IMR-90 (cell line): ENCODE results near the gene GRB10. TPM values are rescaled to one million over a fixed set of nuclear protein-coding genes. Genes with fewer than 3 reads are reported as not detected.

Source experiments
- ATAC-seq: fragments of 200-7000 bp; cut with Tn5 transposase; 2 replicates; pipeline ENCODE4 v1.9.1; 2020; ENCODE audit warnings: low read depth, mild to moderate bottlenecking, moderate library complexity
- BruUV-seq: library from RNA; stranded (reverse); fragments of 400-500 nt; replicated peaks from 2 replicates; lab custom pipeline; 2021; lab: Mats Ljungman, UMichigan
- CTCF ChIA-PET: fragments of 300-600 bp; formaldehyde crosslinking; extraction: SDS; loops from one replicate; lab custom pipeline; 2021; ENCODE audit warnings: antibody characterized with exemption; lab: Yijun Ruan, JAX
- POLR2A ChIA-PET: fragments of 300-600 bp; sonication (Branson Sonifier 250); formaldehyde crosslinking; loops from one replicate; lab custom pipeline; 2022; ENCODE audit warnings: antibody characterized with exemption; ENCODE audit not compliant: unreplicated experiment; lab: Charles Lee
- DNase-seq: peaks from one replicate; pipeline ENCODE4 v3.0.0; 2013
- H2AFZ ChIP-seq: replicated peaks from 2 replicates; pipeline ENCODE3; 2013; ENCODE audit warnings: low read length, mild to moderate bottlenecking; ENCODE audit not compliant: poor library complexity
- H2AK5ac ChIP-seq: 2 replicates; pipeline ENCODE4 v1.6.1; 2013; ENCODE audit warnings: low read depth, low read length, inconsistent platforms
- H2AK9ac ChIP-seq: replicated peaks from 2 replicates; pipeline ENCODE3; 2013; ENCODE audit warnings: mild to moderate bottlenecking, low read depth, low read length, moderate library complexity; ENCODE audit not compliant: poor library complexity
- H2BK120ac ChIP-seq: 2 replicates; pipeline ENCODE4 v1.6.1; 2013; ENCODE audit warnings: low read depth, low read length, inconsistent platforms
- H2BK15ac ChIP-seq: 3 replicates; pipeline ENCODE4 v1.6.1; 2013; ENCODE audit warnings: low read depth, low read length, inconsistent platforms
- H2BK20ac ChIP-seq: 2 replicates; pipeline ENCODE4 v1.6.1; 2013; ENCODE audit warnings: low read depth, mild to moderate bottlenecking, inconsistent platforms, low read length, moderate library complexity
- H2BK5ac ChIP-seq: 2 replicates; pipeline ENCODE4 v1.6.1; 2013; ENCODE audit warnings: mild to moderate bottlenecking, low read depth, low read length, inconsistent platforms; ENCODE audit not compliant: poor library complexity, severe bottlenecking
- H3K14ac ChIP-seq: replicated peaks from 2 replicates; pipeline ENCODE4 v1.6.1; 2013; ENCODE audit warnings: low read depth, low read length, inconsistent platforms
- H3K18ac ChIP-seq: 2 replicates; pipeline ENCODE4 v1.6.1; 2013; ENCODE audit warnings: low read depth, low read length, control low read depth
- H3K23ac ChIP-seq: 2 replicates; pipeline ENCODE4 v1.6.1; 2013; ENCODE audit warnings: low read depth, low read length, inconsistent platforms
- H3K27ac ChIP-seq: 2 replicates; pipeline ENCODE4 v1.5.1; 2013; ENCODE audit warnings: mild to moderate bottlenecking, control low read depth, low read length; ENCODE audit not compliant: insufficient read depth
- H3K27me3 ChIP-seq: 2 replicates; pipeline ENCODE4 v1.6.1; 2013; ENCODE audit warnings: low read length; ENCODE audit not compliant: control insufficient read depth, insufficient read depth
- H3K36me3 ChIP-seq: 2 replicates; pipeline ENCODE4 v1.6.1; 2013; ENCODE audit warnings: low read length, mixed read lengths; ENCODE audit not compliant: control insufficient read depth, insufficient read depth
- H3K4ac ChIP-seq: 2 replicates; pipeline ENCODE4 v1.6.1; 2013; ENCODE audit warnings: low read depth, low read length, inconsistent platforms
- H3K4me1 ChIP-seq: 2 replicates; pipeline ENCODE4 v1.6.1; 2013; ENCODE audit warnings: low read length, mixed read lengths; ENCODE audit not compliant: control insufficient read depth, insufficient read depth
- H3K4me2 ChIP-seq: 2 replicates; pipeline ENCODE4 v1.6.1; 2013; ENCODE audit warnings: low read depth, mild to moderate bottlenecking, control low read depth, low read length, moderate library complexity
- H3K4me3 ChIP-seq: 2 replicates; pipeline ENCODE4 v1.5.1; 2013; ENCODE audit warnings: low read depth, mild to moderate bottlenecking, control low read depth, low read length, moderate library complexity; ENCODE audit not compliant: insufficient read depth
- H3K56ac ChIP-seq: 2 replicates; pipeline ENCODE4 v1.6.1; 2013; ENCODE audit warnings: low read length, inconsistent platforms; ENCODE audit not compliant: insufficient read depth; ENCODE audit errors: extremely low read depth
- H3K79me1 ChIP-seq, 2 experiments: 2 replicates each; pipeline ENCODE4 v1.6.1; 2013; ENCODE audit warnings: low read length in 2 of 2, inconsistent platforms in 1 of 2, low read depth in 1 of 2
- H3K9ac ChIP-seq: 2 replicates; pipeline ENCODE4 v1.6.1; 2013; ENCODE audit warnings: low read depth, low read length, control low read depth
- H3K9me1 ChIP-seq: 2 replicates; pipeline ENCODE4 v1.6.1; 2013; ENCODE audit warnings: low read length, inconsistent platforms; ENCODE audit not compliant: insufficient read depth
- H3K9me3 ChIP-seq: 2 replicates; pipeline ENCODE4 v1.6.1; 2013; ENCODE audit warnings: low read length; ENCODE audit not compliant: control insufficient read depth, insufficient read depth
- H4K20me1 ChIP-seq: 2 replicates; pipeline ENCODE4 v1.6.1; 2013; ENCODE audit warnings: low read length, inconsistent platforms; ENCODE audit not compliant: insufficient read depth
- H4K5ac ChIP-seq: 2 replicates; pipeline ENCODE4 v1.6.1; 2013; ENCODE audit warnings: mild to moderate bottlenecking, low read depth, low read length, control low read depth
- H4K8ac ChIP-seq, 2 experiments: 2 replicates each; pipeline ENCODE4 v1.6.1; 2013; ENCODE audit warnings: low read depth in 2 of 2, low read length in 2 of 2, control low read depth in 1 of 2, inconsistent platforms in 1 of 2
- H4K91ac ChIP-seq: 2 replicates; pipeline ENCODE4 v1.6.1; 2013; ENCODE audit warnings: low read depth, low read length, inconsistent platforms; ENCODE audit not compliant: insufficient read depth
- BHLHE40 ChIP-seq: fragments of 150-350 bp; IDR thresholded peaks from 2 replicates; pipeline ENCODE4 v1.6.1; 2016; ENCODE audit warnings: mild to moderate bottlenecking, low read depth, low read length
- CEBPB ChIP-seq: IDR thresholded peaks from 2 replicates; pipeline ENCODE4 v1.6.1; 2012; ENCODE audit warnings: low read depth, low read length, improper control_type of control experiment
- CHD1 ChIP-seq: IDR thresholded peaks from 2 replicates; pipeline ENCODE4 v1.6.1; 2012; ENCODE audit warnings: low read depth, low read length, improper control_type of control experiment
- FOS ChIP-seq: fragments of 150-350 bp; IDR thresholded peaks from 2 replicates; pipeline ENCODE4 v1.6.1; 2016; ENCODE audit warnings: low read depth, low read length
- MAFK ChIP-seq: IDR thresholded peaks from 2 replicates; pipeline ENCODE4 v1.6.1; 2012; ENCODE audit warnings: low read depth, low read length, improper control_type of control experiment
- MAZ ChIP-seq: IDR thresholded peaks from 2 replicates; pipeline ENCODE4 v1.6.1; 2012; ENCODE audit warnings: low read depth, mild to moderate bottlenecking, low read length, improper control_type of control experiment, moderate library complexity, borderline replicate concordance
- MXI1 ChIP-seq: IDR thresholded peaks from 2 replicates; pipeline ENCODE4 v1.6.1; 2012; ENCODE audit warnings: low read depth, mild to moderate bottlenecking, low read length, moderate library complexity, borderline replicate concordance
- NFE2L2 ChIP-seq: fragments of 150-350 bp; IDR thresholded peaks from 2 replicates; pipeline ENCODE4 v1.6.1; 2016; ENCODE audit warnings: low read depth, mild to moderate bottlenecking, low read length
- POLR2A ChIP-seq: IDR thresholded peaks from 2 replicates; pipeline ENCODE4 v1.6.1; 2012; ENCODE audit warnings: mild to moderate bottlenecking, low read depth, low read length
- RAD21 ChIP-seq: IDR thresholded peaks from 2 replicates; pipeline ENCODE4 v1.6.1; 2012; ENCODE audit warnings: low read length, improper control_type of control experiment
- RCOR1 ChIP-seq: IDR thresholded peaks from 2 replicates; pipeline ENCODE4 v1.6.1; 2012; ENCODE audit warnings: mild to moderate bottlenecking, low read length, improper control_type of control experiment; ENCODE audit not compliant: insufficient replicate concordance
- RFX5 ChIP-seq: IDR thresholded peaks from 2 replicates; pipeline ENCODE4 v1.8.0; 2012; ENCODE audit warnings: low read depth, mild to moderate bottlenecking, low read length, moderate library complexity
- SMC3 ChIP-seq: fragments of 150-350 bp; IDR thresholded peaks from 2 replicates; pipeline ENCODE4 v1.6.1; 2016; ENCODE audit warnings: low read depth, mild to moderate bottlenecking, antibody characterized with exemption, low read length, moderate library complexity
- USF2 ChIP-seq: fragments of 150-350 bp; IDR thresholded peaks from 2 replicates; pipeline ENCODE4 v1.6.1; 2017; ENCODE audit warnings: mild to moderate bottlenecking, antibody characterized with exemption, low read length, low read depth
- WGBS, 2 experiments: methylation state at CpG; one replicate each; pipeline versions ENCODE4 v1.1.5 to v1.1.7; 2013; ENCODE audit warnings: missing lambda C conversion rate in 2 of 2; ENCODE audit not compliant: insufficient read length in 1 of 2; ENCODE audit errors: extremely low coverage in 2 of 2; 5-methylcytosine and 5-hydroxymethylcytosine counted together
- dilution Hi-C: fragments of 300-500 bp; cut with HindIII; formaldehyde crosslinking; loops from one replicate; pipeline ENCODE4 v1.14.3; 2018; ENCODE audit warnings: low sequenced_read_pairs; ENCODE audit not compliant: unreplicated experiment
- in situ Hi-C: fragments of 300-500 bp; cut with MboI; formaldehyde crosslinking; loops from 3 replicates; pipeline ENCODE4 v1.14.3; 2019; ENCODE audit warnings: low sequenced_read_pairs, inconsistent platforms, mixed read lengths
- intact Hi-C: fragments of 100-400 bp; cut with micrococcal nuclease; formaldehyde crosslinking; loops from 2 replicates; pipeline ENCODE4 v1.10.0; 2022
- polyA plus RNA-seq, 3 experiments: library from polyadenylated mRNA; depleted of rRNA; stranded (reverse); fragments of >200 nt; gene quantifications; 2 replicates each; pipeline ENCODE4 v1.2.3, GENCODE V29; 2012; ENCODE audit warnings: low replicate concordance in 1 of 3
- total RNA-seq: library from RNA; depleted of rRNA; stranded (reverse); fragments of >200 nt; gene quantifications from 2 replicates; pipeline ENCODE4 v1.2.3, GENCODE V29; 2012
- TF ChIP-seq, protein P1 (sequence below): conservative IDR thresholded peaks from 2 replicates; pipeline ENCODE4 v1.5.1; 2012; ENCODE audit warnings: mild to moderate bottlenecking, low read depth, low read length, improper control_type of control experiment
- TF ChIP-seq, protein P2 (sequence below): fragments of 150-350 bp; IDR thresholded peaks from 2 replicates; pipeline ENCODE4 v1.6.1; 2016; ENCODE audit warnings: low read depth, mild to moderate bottlenecking, low read length, moderate library complexity, borderline replicate concordance

Gene GRB10
- total and polyA plus RNA-seq, 2 of the 4 experiments (the other 2 are of a cell fraction): 6.3 to 15.1 TPM

DNA sequence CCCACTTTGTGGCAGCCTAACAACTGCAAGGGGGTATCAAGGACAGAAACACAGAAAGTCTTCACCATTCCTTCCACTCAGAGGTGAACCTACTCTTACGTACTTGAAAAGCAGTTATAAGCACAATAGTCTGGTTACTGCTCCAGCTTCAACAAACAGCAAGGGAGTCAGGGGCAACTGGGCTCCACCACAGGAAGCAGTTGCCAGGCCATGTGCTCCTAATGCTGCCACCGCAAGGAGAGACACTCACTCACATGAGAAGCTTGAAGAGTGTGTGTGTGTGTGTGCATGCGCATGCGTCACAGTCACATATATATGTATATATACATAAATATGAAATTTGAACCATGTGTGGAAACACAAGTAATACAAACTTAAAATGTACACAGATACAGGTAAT is 65.5 kb downstream of the GRB10 start:
- WGBS, 2 experiments: 100% methylated on average over 1 of the region's 4 CpGs; no CpG with 5 or more reads in 1 of the 2 experiments
- H3K18ac ChIP-seq: no peak overlapping the region
- ChIA-PET POLR2A (no interaction called here), CTCF (no interaction called here)
- H3K4me3 ChIP-seq: no peak overlapping the region
- no peak overlapping the region for H2AK5ac ChIP-seq
- H4K20me1 ChIP-seq: peaks cover 36% of the 10 kb centered on the region
- TF ChIP-seq RCOR1 (no peak), RFX5 (no peak), SMC3 (no peak), NFE2L2 (no peak), MAFK (no peak), CEBPB (no peak), POLR2A (no peak), USF2 (no peak), CHD1 (no peak), MAZ (no peak), FOS (no peak), RAD21 (no peak), MXI1 (no peak), BHLHE40 (no peak)
- TF ChIP-seq, protein P1, sequence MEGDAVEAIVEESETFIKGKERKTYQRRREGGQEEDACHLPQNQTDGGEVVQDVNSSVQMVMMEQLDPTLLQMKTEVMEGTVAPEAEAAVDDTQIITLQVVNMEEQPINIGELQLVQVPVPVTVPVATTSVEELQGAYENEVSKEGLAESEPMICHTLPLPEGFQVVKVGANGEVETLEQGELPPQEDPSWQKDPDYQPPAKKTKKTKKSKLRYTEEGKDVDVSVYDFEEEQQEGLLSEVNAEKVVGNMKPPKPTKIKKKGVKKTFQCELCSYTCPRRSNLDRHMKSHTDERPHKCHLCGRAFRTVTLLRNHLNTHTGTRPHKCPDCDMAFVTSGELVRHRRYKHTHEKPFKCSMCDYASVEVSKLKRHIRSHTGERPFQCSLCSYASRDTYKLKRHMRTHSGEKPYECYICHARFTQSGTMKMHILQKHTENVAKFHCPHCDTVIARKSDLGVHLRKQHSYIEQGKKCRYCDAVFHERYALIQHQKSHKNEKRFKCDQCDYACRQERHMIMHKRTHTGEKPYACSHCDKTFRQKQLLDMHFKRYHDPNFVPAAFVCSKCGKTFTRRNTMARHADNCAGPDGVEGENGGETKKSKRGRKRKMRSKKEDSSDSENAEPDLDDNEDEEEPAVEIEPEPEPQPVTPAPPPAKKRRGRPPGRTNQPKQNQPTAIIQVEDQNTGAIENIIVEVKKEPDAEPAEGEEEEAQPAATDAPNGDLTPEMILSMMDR: no peak
- TF ChIP-seq, protein P2, sequence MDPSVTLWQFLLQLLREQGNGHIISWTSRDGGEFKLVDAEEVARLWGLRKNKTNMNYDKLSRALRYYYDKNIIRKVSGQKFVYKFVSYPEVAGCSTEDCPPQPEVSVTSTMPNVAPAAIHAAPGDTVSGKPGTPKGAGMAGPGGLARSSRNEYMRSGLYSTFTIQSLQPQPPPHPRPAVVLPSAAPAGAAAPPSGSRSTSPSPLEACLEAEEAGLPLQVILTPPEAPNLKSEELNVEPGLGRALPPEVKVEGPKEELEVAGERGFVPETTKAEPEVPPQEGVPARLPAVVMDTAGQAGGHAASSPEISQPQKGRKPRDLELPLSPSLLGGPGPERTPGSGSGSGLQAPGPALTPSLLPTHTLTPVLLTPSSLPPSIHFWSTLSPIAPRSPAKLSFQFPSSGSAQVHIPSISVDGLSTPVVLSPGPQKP: no peak
- H4K5ac ChIP-seq: no peak overlapping the region
- no peaks in the 10 kb centered on the region for H3K27me3 ChIP-seq
- no peak overlapping the region for H3K9ac ChIP-seq
- intact Hi-C loops (no loop called here), in situ Hi-C loops (no loop called here), dilution Hi-C loops (no loop called here)
- peaks cover 13% of the 10 kb centered on the region; the same call in 1 of the 2 replicates for H3K9me1 ChIP-seq
- H4K8ac ChIP-seq: no peak overlapping the region
- H3K14ac ChIP-seq: no peak overlapping the region
- H3K23ac ChIP-seq: no peak overlapping the region
- DNase-seq: no peak
- H3K56ac ChIP-seq: no peak overlapping the region
- H2BK120ac ChIP-seq: no peak overlapping the region
- no peak overlapping the region for H3K4ac ChIP-seq
- no peak overlapping the region for H2AK9ac ChIP-seq
- H2BK5ac ChIP-seq: no peak overlapping the region
- H3K79me1 ChIP-seq: peaks cover 7 to 66% of the 10 kb centered on the region in 2 experiments; a peak in 3 of 4 replicates
- no peak overlapping the region for H3K4me2 ChIP-seq
- no peaks in the 10 kb centered on the region for H3K9me3 ChIP-seq
- H3K4me1 ChIP-seq: peaks cover 6% of the 10 kb centered on the region; the same call in 1 of the 2 replicates
- H4K91ac ChIP-seq: no peak overlapping the region
- BruUV-seq: no TSS peak
- H3K36me3 ChIP-seq: no peaks in the 10 kb centered on the region
- H2BK20ac ChIP-seq: no peak overlapping the region
- H3K27ac ChIP-seq: no peak overlapping the region
- H2BK15ac ChIP-seq: no peak overlapping the region
- ATAC-seq: no peak
- H2AFZ ChIP-seq: no peak overlapping the region
